Endometrial microvascular endothelial cells (primary cell): ENCODE data around the gene TFF1. TPM values are rescaled to one million over a fixed set of nuclear protein-coding genes. Genes with fewer than 3 reads are reported as not detected.

Experiments
- in situ Hi-C: cut with HindIII; loops from 2 replicates; pipeline ENCODE4 v1.10.0; 2017; ENCODE audit warnings: low sequenced_read_pairs, low pct_unique_long_range_greater_than_20kb; ENCODE audit errors: inconsistent ontology term
- total RNA-seq: library from RNA; depleted of rRNA; stranded (reverse); fragments of >200 nt; gene quantifications from one replicate; pipeline ENCODE4 v1.2.3, GENCODE V29; 2015; ENCODE audit errors: inconsistent ontology term

The TFF1 gene
- total RNA-seq, 1 donor from 2014 or later = not detected

GRCh38 chr21:42350318-42350910 lies 15.9 kb downstream of the TFF1 start:
- in situ Hi-C loops = no loop called here

GRCh38 chr21:42349420-42350317 lies 16.7 kb downstream of the TFF1 start:
- in situ Hi-C loops = no loop called here

GRCh38 chr21:42348762-42349161 lies 17.6 kb downstream of the TFF1 start:
- in situ Hi-C loops = no loop called here

- in situ Hi-C loops = no loop called here
These were observed 18.6 kb downstream of the TFF1 start for GRCh38 chr21:42347601-42348327.

- in situ Hi-C loops = no loop called here
These were observed 19.3 kb downstream of the TFF1 start for GRCh38 chr21:42346866-42347600.

GRCh38 chr21:42346441-42346840 lies 19.9 kb downstream of the TFF1 start:
- in situ Hi-C loops = no loop called here

GRCh38 chr21:42344631-42345030 lies 21.7 kb downstream of the TFF1 start:
- in situ Hi-C loops = no loop called here

GRCh38 chr21:42343963-42344510 lies 22.3 kb downstream of the TFF1 start:
- in situ Hi-C loops = no loop called here

- in situ Hi-C loops = no loop called here
These were observed 22.8 kb downstream of the TFF1 start for GRCh38 chr21:42343556-42343955.

GRCh38 chr21:42343101-42343500 lies 23.2 kb downstream of the TFF1 start:
- in situ Hi-C loops = no loop called here

GRCh38 chr21:42341776-42342542 lies 24.4 kb downstream of the TFF1 start:
- in situ Hi-C loops = no loop called here

- in situ Hi-C loops = no loop called here
These were observed 25.9 kb downstream of the TFF1 start for GRCh38 chr21:42340187-42341050.

GRCh38 chr21:42338729-42339715 lies 27.3 kb downstream of the TFF1 start:
- in situ Hi-C loops = no loop called here

- in situ Hi-C loops = no loop called here
These were observed 28.3 kb downstream of the TFF1 start for GRCh38 chr21:42337830-42338728.

- in situ Hi-C loops = no loop called here
These were observed 29.1 kb downstream of the TFF1 start for GRCh38 chr21:42337276-42337675.
